SK-N-SH (cell line): Measurements from ENCODE around the gene VWA5B2.

Source experiments
- EP300 ChIP-seq, 2 experiments: IDR thresholded peaks; 2 replicates each; pipeline versions ENCODE4 v1.4.0 to v1.6.1; 2012; ENCODE audit warnings: borderline replicate concordance in 1 of 2, low read depth in 1 of 2, low read length in 1 of 2
- REST ChIP-seq: IDR thresholded peaks from 2 replicates; pipeline ENCODE4 v1.6.1; 2012; ENCODE audit warnings: mild to moderate bottlenecking, low read depth, low read length, moderate library complexity

GRCh38 chr3:184249412-184250166, 20.2 kb downstream of the VWA5B2 start, which contains the start of gene EEF1AKMT4:
- TF ChIP-seq REST (no peak), EP300 (IDR thresholded peaks at IDR 0.05; ENCODE audit: borderline replicate concordance in 1 of 2, low read depth in 1 of 2, low read length in 1 of 2) (no peak)
